GM23338 (cell line): Measurements from ENCODE around the gene TFDP1.

Source experiments
- CREB1 ChIP-seq: fragments of 250-450 bp; sonication (Bioruptor Pico); IDR thresholded peaks from 2 replicates; pipeline ENCODE4 v1.5.0; 2020; ENCODE audit warnings: low read depth, mild to moderate bottlenecking, moderate library complexity
- ETS1 ChIP-seq: IDR thresholded peaks from 2 replicates; pipeline ENCODE4 v1.6.1; 2016; ENCODE audit warnings: antibody characterized with exemption
- EZH2 ChIP-seq: fragments of 200-600 bp; sonication (generic); IDR thresholded peaks from one replicate; pipeline ENCODE4 v1.8.0; 2017; ENCODE audit warnings: antibody characterized with exemption, mild to moderate bottlenecking, low read depth; ENCODE audit not compliant: unreplicated experiment
- EZH2phosphoT487 ChIP-seq: fragments of 200-600 bp; sonication (generic); IDR thresholded peaks from one replicate; pipeline ENCODE4 v1.8.1; 2018; ENCODE audit warnings: antibody characterized with exemption; ENCODE audit not compliant: unreplicated experiment
- JUNB ChIP-seq: IDR thresholded peaks from one replicate; pipeline ENCODE4 v1.6.1; 2016; ENCODE audit warnings: antibody characterized with exemption; ENCODE audit not compliant: unreplicated experiment
- NANOG ChIP-seq: IDR thresholded peaks from 2 replicates; pipeline ENCODE4 v1.6.1; 2016; ENCODE audit warnings: antibody characterized with exemption, borderline replicate concordance
- POLR2AphosphoS5 ChIP-seq: IDR thresholded peaks from 2 replicates; pipeline ENCODE4 v1.6.1; 2016; ENCODE audit warnings: antibody characterized with exemption, low read depth
- STAT1 ChIP-seq: IDR thresholded peaks from one replicate; pipeline ENCODE4 v1.6.1; 2016; ENCODE audit warnings: antibody characterized with exemption; ENCODE audit not compliant: unreplicated experiment
- ZNF114 ChIP-seq: fragments of 250-450 bp; sonication (Bioruptor Pico); IDR thresholded peaks from 2 replicates; pipeline ENCODE4 v1.5.0; 2020; ENCODE audit warnings: mild to moderate bottlenecking, moderate library complexity
- ZNF331 ChIP-seq: fragments of 250-450 bp; sonication (Bioruptor Pico); IDR thresholded peaks from 2 replicates; pipeline ENCODE4 v1.5.0; 2020; ENCODE audit warnings: low read depth, mild to moderate bottlenecking, moderate library complexity
- TF ChIP-seq, protein P1 (sequence below), 2 experiments: fragments of 200-600 bp in 1 of 2; sonication (generic) in 1 of 2; conservative IDR thresholded peaks; 2 replicates each; pipeline versions ENCODE4 v1.5.1 to v1.6.1; 2016 to 2017; ENCODE audit warnings: antibody characterized with exemption in 2 of 2, low read depth in 2 of 2, mild to moderate bottlenecking in 2 of 2, moderate library complexity in 1 of 2
- TF ChIP-seq, protein P2 (sequence below): IDR thresholded peaks from one replicate; pipeline ENCODE4 v1.6.1; 2018; ENCODE audit warnings: antibody characterized with exemption; ENCODE audit not compliant: unreplicated experiment
- TF ChIP-seq, protein P3 (sequence below): fragments of 250-450 bp; sonication (Bioruptor Pico); IDR thresholded peaks from 2 replicates; pipeline ENCODE4 v1.5.0; 2020; ENCODE audit warnings: mild to moderate bottlenecking, moderate library complexity

DNA sequence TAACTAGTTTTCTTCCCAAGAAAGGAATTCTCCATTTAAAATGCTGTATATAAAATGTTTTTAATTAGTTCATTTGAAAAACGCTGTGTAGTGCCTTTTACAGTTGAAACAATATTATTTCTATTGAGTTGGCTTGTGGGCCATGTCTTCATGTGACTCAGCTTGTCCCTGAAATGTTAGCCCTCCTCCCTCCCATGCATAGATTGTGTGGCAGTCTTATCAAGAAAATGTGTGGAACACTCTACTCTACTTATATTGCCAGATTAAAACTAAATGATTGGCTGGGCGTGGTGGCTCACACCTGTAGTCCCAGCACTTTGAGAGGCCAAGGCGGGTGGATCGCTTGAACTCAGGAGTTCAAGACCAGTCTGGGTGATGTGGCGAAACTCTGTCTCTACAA lies 33.4 kb downstream of the TFDP1 start:
- TF ChIP-seq EZH2phosphoT487 (no peak), EZH2 (no peak), ETS1 (no peak), STAT1 (no peak), POLR2AphosphoS5 (no peak), CREB1 (CRISPR knock-in tag) (no peak), ZNF331 (CRISPR knock-in tag) (no peak), JUNB (no peak), NANOG (no peak), ZNF114 (CRISPR knock-in tag) (no peak)
- TF ChIP-seq, protein P1, sequence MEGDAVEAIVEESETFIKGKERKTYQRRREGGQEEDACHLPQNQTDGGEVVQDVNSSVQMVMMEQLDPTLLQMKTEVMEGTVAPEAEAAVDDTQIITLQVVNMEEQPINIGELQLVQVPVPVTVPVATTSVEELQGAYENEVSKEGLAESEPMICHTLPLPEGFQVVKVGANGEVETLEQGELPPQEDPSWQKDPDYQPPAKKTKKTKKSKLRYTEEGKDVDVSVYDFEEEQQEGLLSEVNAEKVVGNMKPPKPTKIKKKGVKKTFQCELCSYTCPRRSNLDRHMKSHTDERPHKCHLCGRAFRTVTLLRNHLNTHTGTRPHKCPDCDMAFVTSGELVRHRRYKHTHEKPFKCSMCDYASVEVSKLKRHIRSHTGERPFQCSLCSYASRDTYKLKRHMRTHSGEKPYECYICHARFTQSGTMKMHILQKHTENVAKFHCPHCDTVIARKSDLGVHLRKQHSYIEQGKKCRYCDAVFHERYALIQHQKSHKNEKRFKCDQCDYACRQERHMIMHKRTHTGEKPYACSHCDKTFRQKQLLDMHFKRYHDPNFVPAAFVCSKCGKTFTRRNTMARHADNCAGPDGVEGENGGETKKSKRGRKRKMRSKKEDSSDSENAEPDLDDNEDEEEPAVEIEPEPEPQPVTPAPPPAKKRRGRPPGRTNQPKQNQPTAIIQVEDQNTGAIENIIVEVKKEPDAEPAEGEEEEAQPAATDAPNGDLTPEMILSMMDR (conservative IDR thresholded peaks at IDR 0.05; ENCODE audit: low read depth in 2 of 2): no peak
- TF ChIP-seq, protein P2, sequence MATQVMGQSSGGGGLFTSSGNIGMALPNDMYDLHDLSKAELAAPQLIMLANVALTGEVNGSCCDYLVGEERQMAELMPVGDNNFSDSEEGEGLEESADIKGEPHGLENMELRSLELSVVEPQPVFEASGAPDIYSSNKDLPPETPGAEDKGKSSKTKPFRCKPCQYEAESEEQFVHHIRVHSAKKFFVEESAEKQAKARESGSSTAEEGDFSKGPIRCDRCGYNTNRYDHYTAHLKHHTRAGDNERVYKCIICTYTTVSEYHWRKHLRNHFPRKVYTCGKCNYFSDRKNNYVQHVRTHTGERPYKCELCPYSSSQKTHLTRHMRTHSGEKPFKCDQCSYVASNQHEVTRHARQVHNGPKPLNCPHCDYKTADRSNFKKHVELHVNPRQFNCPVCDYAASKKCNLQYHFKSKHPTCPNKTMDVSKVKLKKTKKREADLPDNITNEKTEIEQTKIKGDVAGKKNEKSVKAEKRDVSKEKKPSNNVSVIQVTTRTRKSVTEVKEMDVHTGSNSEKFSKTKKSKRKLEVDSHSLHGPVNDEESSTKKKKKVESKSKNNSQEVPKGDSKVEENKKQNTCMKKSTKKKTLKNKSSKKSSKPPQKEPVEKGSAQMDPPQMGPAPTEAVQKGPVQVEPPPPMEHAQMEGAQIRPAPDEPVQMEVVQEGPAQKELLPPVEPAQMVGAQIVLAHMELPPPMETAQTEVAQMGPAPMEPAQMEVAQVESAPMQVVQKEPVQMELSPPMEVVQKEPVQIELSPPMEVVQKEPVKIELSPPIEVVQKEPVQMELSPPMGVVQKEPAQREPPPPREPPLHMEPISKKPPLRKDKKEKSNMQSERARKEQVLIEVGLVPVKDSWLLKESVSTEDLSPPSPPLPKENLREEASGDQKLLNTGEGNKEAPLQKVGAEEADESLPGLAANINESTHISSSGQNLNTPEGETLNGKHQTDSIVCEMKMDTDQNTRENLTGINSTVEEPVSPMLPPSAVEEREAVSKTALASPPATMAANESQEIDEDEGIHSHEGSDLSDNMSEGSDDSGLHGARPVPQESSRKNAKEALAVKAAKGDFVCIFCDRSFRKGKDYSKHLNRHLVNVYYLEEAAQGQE: no peak
- TF ChIP-seq, protein P3, sequence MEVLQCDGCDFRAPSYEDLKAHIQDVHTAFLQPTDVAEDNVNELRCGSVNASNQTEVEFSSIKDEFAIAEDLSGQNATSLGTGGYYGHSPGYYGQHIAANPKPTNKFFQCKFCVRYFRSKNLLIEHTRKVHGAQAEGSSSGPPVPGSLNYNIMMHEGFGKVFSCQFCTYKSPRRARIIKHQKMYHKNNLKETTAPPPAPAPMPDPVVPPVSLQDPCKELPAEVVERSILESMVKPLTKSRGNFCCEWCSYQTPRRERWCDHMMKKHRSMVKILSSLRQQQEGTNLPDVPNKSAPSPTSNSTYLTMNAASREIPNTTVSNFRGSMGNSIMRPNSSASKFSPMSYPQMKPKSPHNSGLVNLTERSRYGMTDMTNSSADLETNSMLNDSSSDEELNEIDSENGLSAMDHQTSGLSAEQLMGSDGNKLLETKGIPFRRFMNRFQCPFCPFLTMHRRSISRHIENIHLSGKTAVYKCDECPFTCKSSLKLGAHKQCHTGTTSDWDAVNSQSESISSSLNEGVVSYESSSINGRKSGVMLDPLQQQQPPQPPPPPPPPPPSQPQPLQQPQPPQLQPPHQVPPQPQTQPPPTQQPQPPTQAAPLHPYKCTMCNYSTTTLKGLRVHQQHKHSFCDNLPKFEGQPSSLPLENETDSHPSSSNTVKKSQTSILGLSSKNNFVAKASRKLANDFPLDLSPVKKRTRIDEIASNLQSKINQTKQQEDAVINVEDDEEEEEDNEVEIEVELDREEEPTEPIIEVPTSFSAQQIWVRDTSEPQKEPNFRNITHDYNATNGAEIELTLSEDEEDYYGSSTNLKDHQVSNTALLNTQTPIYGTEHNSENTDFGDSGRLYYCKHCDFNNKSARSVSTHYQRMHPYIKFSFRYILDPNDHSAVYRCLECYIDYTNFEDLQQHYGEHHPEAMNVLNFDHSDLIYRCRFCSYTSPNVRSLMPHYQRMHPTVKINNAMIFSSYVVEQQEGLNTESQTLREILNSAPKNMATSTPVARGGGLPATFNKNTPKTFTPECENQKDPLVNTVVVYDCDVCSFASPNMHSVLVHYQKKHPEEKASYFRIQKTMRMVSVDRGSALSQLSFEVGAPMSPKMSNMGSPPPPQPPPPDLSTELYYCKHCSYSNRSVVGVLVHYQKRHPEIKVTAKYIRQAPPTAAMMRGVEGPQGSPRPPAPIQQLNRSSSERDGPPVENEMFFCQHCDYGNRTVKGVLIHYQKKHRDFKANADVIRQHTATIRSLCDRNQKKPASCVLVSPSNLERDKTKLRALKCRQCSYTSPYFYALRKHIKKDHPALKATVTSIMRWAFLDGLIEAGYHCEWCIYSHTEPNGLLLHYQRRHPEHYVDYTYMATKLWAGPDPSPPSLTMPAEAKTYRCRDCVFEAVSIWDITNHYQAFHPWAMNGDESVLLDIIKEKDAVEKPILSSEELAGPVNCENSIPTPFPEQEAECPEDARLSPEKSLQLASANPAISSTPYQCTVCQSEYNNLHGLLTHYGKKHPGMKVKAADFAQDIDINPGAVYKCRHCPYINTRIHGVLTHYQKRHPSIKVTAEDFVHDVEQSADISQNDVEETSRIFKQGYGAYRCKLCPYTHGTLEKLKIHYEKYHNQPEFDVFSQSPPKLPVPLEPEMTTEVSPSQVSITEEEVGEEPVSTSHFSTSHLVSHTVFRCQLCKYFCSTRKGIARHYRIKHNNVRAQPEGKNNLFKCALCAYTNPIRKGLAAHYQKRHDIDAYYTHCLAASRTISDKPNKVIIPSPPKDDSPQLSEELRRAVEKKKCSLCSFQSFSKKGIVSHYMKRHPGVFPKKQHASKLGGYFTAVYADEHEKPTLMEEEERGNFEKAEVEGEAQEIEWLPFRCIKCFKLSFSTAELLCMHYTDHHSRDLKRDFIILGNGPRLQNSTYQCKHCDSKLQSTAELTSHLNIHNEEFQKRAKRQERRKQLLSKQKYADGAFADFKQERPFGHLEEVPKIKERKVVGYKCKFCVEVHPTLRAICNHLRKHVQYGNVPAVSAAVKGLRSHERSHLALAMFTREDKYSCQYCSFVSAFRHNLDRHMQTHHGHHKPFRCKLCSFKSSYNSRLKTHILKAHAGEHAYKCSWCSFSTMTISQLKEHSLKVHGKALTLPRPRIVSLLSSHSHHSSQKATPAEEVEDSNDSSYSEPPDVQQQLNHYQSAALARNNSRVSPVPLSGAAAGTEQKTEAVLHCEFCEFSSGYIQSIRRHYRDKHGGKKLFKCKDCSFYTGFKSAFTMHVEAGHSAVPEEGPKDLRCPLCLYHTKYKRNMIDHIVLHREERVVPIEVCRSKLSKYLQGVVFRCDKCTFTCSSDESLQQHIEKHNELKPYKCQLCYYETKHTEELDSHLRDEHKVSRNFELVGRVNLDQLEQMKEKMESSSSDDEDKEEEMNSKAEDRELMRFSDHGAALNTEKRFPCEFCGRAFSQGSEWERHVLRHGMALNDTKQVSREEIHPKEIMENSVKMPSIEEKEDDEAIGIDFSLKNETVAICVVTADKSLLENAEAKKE (CRISPR knock-in tag): no peak
